CD8-positive, alpha-beta memory T cell (primary cell): ENCODE data around the gene C22orf39. TPM values are rescaled to one million over a fixed set of nuclear protein-coding genes. Genes with fewer than 3 reads are reported as not detected.

Source experiments
- CTCF ChIA-PET: fragments of 350-600 bp; sonication (Branson Sonifier 250); formaldehyde crosslinking; loops from one replicate; lab custom pipeline; 2021; ENCODE audit warnings: antibody characterized with exemption; lab: Charles Lee
- POLR2A ChIA-PET: fragments of 350-600 bp; sonication (Branson Sonifier 250); formaldehyde crosslinking; loops from one replicate; lab custom pipeline; 2021; ENCODE audit warnings: antibody characterized with exemption; lab: Charles Lee
- DNase-seq, 5 donors: peaks; one replicate each; pipeline versions ENCODE4 v3.0.0 to v3.0.0-alpha.2; 2020 to 2022; ENCODE audit warnings: mixed read lengths in 1 of 5
- H3K27ac ChIP-seq: one replicate; pipeline ENCODE4 v1.7.0; 2013; ENCODE audit warnings: low read depth, mild to moderate bottlenecking, low read length, moderate library complexity
- H3K27me3 ChIP-seq: 2 replicates; pipeline ENCODE4 v1.7.0; 2013; ENCODE audit warnings: low read length, mild to moderate bottlenecking; ENCODE audit not compliant: insufficient read depth, poor library complexity, severe bottlenecking
- H3K36me3 ChIP-seq: 2 replicates; pipeline ENCODE4 v1.7.0; 2013; ENCODE audit warnings: mild to moderate bottlenecking, low read length, moderate library complexity; ENCODE audit not compliant: insufficient read depth
- H3K4me1 ChIP-seq: 2 replicates; pipeline ENCODE4 v1.7.0; 2013; ENCODE audit warnings: mild to moderate bottlenecking, low read length, moderate library complexity; ENCODE audit not compliant: insufficient read depth
- H3K4me3 ChIP-seq: 2 replicates; pipeline ENCODE4 v1.7.0; 2013; ENCODE audit warnings: mild to moderate bottlenecking, low read length
- H3K9me3 ChIP-seq: 2 replicates; pipeline ENCODE4 v1.7.0; 2013; ENCODE audit warnings: mild to moderate bottlenecking, low read length
- H3K27ac Mint-ChIP-seq, 8 donors: one replicate each; pipeline ENCODE4 v1.8.0; 2020 to 2021; ENCODE audit warnings: mixed read lengths in 8 of 8, mild to moderate bottlenecking in 6 of 8, inconsistent platforms in 3 of 8, moderate library complexity in 3 of 8
- H3K27me3 Mint-ChIP-seq, 2 donors: one replicate each; pipeline ENCODE4 v1.8.0; 2020 to 2021; ENCODE audit warnings: mixed read lengths in 2 of 2, mild to moderate bottlenecking in 1 of 2, moderate library complexity in 1 of 2
- H3K36me3 Mint-ChIP-seq, 3 donors: one replicate each; pipeline ENCODE4 v1.8.0; 2020 to 2021; ENCODE audit warnings: mixed read lengths in 3 of 3, inconsistent platforms in 1 of 3, mild to moderate bottlenecking in 1 of 3
- H3K4me1 Mint-ChIP-seq, 3 donors: one replicate each; pipeline ENCODE4 v1.8.0; 2020 to 2021; ENCODE audit warnings: mixed read lengths in 3 of 3, inconsistent platforms in 1 of 3, mild to moderate bottlenecking in 1 of 3
- H3K4me3 Mint-ChIP-seq, 7 donors: one replicate each; pipeline ENCODE4 v1.8.0; 2020 to 2021; ENCODE audit warnings: mixed read lengths in 7 of 7, mild to moderate bottlenecking in 6 of 7, moderate library complexity in 4 of 7, inconsistent platforms in 2 of 7
- H3K9me3 Mint-ChIP-seq, 5 donors: one replicate each; pipeline ENCODE4 v1.8.0; 2020 to 2022; ENCODE audit warnings: mixed read lengths in 5 of 5, mild to moderate bottlenecking in 3 of 5, moderate library complexity in 2 of 5, inconsistent platforms in 1 of 5
- polyA plus RNA-seq: library from polyadenylated mRNA; unstranded; fragments of 300-500 nt; fragmentation: Illumina TruSeq; gene quantifications from one replicate; pipeline ENCODE4 v1.2.3, GENCODE V29; 2021
- total RNA-seq, 2 experiments: library from RNA; stranded (reverse); gene quantifications; one replicate each; pipeline ENCODE4 v1.2.3, GENCODE V29; 2021

C22orf39 gene
- total and polyA plus RNA-seq, 3 experiments from 2014 or later = 24.4 to 59.9 (median 27.7) TPM

DNA sequence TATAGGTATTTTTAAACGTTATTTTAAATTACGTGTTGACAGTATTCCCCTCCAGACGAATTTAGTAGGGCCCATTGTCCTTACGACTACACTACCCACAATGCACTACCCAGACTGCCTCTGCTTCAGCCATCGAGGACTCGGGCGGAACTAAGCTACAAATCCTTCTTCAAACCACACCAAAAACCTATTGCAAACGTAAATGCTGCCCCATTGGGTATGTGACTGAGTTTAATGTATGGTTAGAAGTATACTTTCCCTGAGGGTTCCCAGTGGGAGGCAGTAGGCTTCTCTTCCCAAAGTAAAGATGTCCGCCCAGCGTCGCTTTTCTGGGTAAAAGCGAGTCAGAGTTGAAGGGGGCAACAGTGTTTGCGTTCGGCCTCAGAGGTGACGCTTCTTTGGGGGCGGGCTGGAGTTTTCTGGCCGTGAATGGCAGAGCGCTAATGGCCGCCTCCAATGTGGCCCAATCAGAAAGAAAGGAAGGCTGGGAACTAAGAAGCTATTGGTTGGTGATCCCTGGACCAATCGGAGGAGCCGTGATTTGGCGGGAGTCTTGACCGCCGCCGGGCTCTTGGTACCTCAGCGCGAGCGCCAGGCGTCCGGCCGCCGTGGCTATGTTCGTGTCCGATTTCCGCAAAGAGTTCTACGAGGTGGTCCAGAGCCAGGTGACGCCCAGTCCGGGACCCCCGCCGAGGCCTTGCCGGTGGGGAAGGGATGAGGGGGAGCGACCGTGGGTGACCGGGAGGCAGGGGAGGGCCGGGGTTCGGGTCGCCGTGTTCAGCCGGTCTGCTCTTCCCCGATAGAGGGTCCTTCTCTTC, 32.1 kb upstream of the C22orf39 start, which contains the start of gene CDC45:
TSS of gene CDC45 (plus strand) at position 566 of the 818 bp plus-strand sequence. CDS start at position 615, 49 bp downstream.
- Mint-ChIP-seq H3K36me3 (peaks cover 0 to 20% (median 3%) of the 10 kb centered on the region in 3 donors), H3K27me3 (no peaks in the 10 kb centered on the region), H3K9me3 (no peaks in the 10 kb centered on the region), H3K27ac (peak within 1 kb of the TSS; percentile 99 to 100 (median 100)), H3K4me1 (peaks cover 29 to 41% (median 38%) of the 10 kb centered on the region in 3 donors), H3K4me3 (peak within 1 kb of the TSS; percentile 88 to 99 (median 93))
- ChIA-PET POLR2A (interaction anchor here (0.6 to 1.5 kb wide), 10 partner anchors 8 to 574 kb away, joined by 3 to 11 read pairs (median 4); partner anchors contain the start of genes C22orf39, CLTCL1, DGCR2 and DGCR6), CTCF (interaction anchor here (1.0 to 1.8 kb wide), 3 partner anchors 9 to 335 kb away, joined by 3 to 7 read pairs (median 3); partner anchors contain the start of gene ESS2)
- peaks cover 11% of the 10 kb centered on the region for H3K4me1 ChIP-seq
- H3K4me3 ChIP-seq = peak within 1 kb of the TSS; percentile 85
- DNase-seq = peak; percentile 89 to 95 (median 94)
- H3K36me3 ChIP-seq = peaks cover 8% of the 10 kb centered on the region
- H3K9me3 ChIP-seq = no peaks in the 10 kb centered on the region
- no peaks in the 10 kb centered on the region for H3K27me3 ChIP-seq
- peak within 1 kb of the TSS; percentile 100 for H3K27ac ChIP-seq

- Histone ChIP-seq H3K4me1 (peaks cover 11% of the 10 kb centered on the region), H3K27ac (peak within 1 kb of the TSS; percentile 100), H3K27me3 (no peaks in the 10 kb centered on the region), H3K9me3 (no peaks in the 10 kb centered on the region), H3K36me3 (peaks cover 9% of the 10 kb centered on the region), H3K4me3 (peak within 1 kb of the TSS; percentile 85)
- H3K4me1 Mint-ChIP-seq = peaks cover 30 to 41% (median 41%) of the 10 kb centered on the region in 3 donors
- no peaks in the 10 kb centered on the region for H3K9me3 Mint-ChIP-seq
- peak; percentile 75 to 86 (median 82) for DNase-seq
- ChIA-PET CTCF (interaction anchor here (1.0 to 1.8 kb wide), 3 partner anchors 10 to 335 kb away, joined by 3 to 7 read pairs (median 3); partner anchors contain the start of gene ESS2), POLR2A (interaction anchor here (0.6 to 1.8 kb wide), 10 partner anchors 9 to 573 kb away, joined by 3 to 11 read pairs (median 6); partner anchors contain the start of genes C22orf39, CLTCL1, DGCR2 and DGCR6)
- peak within 1 kb of the TSS; percentile 99 to 100 (median 100) for H3K27ac Mint-ChIP-seq
- H3K27me3 Mint-ChIP-seq = no peaks in the 10 kb centered on the region
- peaks cover 0 to 24% (median 3%) of the 10 kb centered on the region in 3 donors for H3K36me3 Mint-ChIP-seq
- H3K4me3 Mint-ChIP-seq = peak within 1 kb of the TSS; percentile 88 to 99 (median 93)
Measured at GRCh38 chr22:19478901-19479354, 31.4 kb upstream of the C22orf39 start, which contains the start of gene UFD1. TSS of gene UFD1 (minus strand) at chr22:19479193. CDS start at chr22:19479085, 108 bp downstream.

DNA sequence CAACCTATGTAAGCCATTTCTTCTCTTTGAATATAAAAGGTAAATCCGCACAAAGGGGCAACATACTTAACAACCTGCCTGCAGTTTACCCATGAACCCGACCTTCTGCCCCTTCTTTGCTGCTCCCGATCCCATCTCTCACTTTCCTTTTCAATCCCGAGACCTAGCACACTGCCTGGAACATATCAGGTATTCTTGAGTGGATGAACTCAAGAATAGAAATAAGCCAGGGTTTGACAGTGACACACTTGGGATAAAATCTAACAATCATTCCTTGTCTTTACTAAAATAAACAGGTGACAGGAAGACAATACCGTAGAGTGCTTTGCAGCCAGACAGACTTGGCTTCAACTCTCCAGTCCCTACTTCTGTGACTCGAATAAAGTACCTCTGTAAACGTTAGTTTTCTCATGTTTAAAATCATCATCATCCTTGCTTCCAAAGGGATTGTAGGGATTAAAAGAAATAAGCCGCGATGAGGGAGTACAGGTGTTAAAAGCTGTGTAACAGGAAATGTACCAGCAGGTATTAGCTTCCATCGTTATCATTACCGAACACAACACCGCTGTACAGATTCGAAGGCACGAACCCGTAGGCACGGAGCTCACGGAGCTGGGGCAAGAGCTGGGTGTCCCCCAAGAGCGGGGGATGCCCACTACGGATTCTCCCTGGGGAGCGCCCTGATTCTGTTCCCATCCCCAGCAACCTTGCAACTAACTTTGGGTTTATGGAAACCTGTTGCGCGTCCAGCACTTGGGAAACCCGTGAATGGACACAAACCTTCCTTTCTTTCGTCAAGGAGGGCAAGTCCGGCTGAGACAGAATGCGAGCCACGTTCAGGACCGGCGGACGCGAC, 30.8 kb upstream of the C22orf39 start:
- POLR2A ChIA-PET = interaction anchor here (0.6 to 1.8 kb wide), 3 partner anchors 33 to 573 kb away, joined by 3 to 11 read pairs (median 3); partner anchors contain the start of genes DGCR6, HIRA and MRPL40
- no peaks in the 10 kb centered on the region for H3K27me3 Mint-ChIP-seq
- no peaks in the 10 kb centered on the region for H3K9me3 Mint-ChIP-seq
- H3K27ac Mint-ChIP-seq = peak overlapping the region; percentile 39 to 99 (median 85)
- CTCF ChIA-PET = interaction anchor here (0.6 to 1.8 kb wide), 7 partner anchors 14 to 370 kb away, joined by 3 to 7 read pairs (median 3); partner anchors contain the start of genes ESS2 and MRPL40
- H3K4me3 Mint-ChIP-seq = peak overlapping the region; percentile 85 to 96 (median 93)
- H3K36me3 Mint-ChIP-seq = peaks cover 0 to 30% (median 4%) of the 10 kb centered on the region in 3 donors
- Histone ChIP-seq H3K4me3 (peak overlapping the region; percentile 85), H3K36me3 (peaks cover 16% of the 10 kb centered on the region), H3K4me1 (peaks cover 11% of the 10 kb centered on the region), H3K9me3 (no peaks in the 10 kb centered on the region), H3K27ac (peak overlapping the region; percentile 100), H3K27me3 (no peaks in the 10 kb centered on the region)
- DNase-seq = peak in 1 of 5 donors; percentile 33
- H3K4me1 Mint-ChIP-seq = peaks cover 30 to 42% (median 41%) of the 10 kb centered on the region in 3 donors

DNA sequence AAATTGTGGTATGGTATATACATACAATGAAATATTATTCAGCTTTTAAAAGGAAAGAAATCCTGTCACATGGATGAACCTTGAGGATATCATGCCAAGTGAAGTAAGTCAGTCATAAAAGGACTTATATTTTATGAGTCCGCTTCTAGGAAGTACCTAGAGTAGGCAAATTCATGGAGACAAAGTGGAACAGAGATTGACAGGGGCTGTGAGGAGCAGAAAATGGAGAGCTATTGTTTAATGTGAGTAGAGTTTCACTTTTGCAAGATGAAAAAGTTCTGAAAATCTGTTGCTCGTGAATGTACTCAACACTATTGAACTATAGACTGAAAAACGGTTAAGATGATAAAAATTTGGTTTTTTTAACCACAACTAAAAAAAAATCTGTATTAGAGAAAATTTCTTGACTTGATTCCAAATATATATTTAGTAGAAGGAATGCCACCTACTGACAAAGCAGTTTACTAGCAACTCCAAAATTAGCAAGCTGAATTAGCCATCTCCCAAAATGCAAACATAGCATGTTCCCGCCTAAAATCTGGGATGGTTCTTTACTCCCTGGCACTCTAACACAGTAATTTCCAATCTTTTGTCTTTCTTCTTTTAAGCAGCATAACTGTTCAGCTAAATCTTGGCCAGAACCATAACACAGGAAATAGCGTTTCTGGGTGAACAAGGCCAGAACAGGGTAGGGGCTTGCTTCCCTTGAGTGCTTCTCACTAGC, 30.0 kb upstream of the C22orf39 start:
- Histone ChIP-seq H3K36me3 (peaks cover 23% of the 10 kb centered on the region), H3K4me1 (peaks cover 11% of the 10 kb centered on the region), H3K27me3 (no peaks in the 10 kb centered on the region), H3K27ac (peak overlapping the region; percentile 100), H3K9me3 (no peaks in the 10 kb centered on the region), H3K4me3 (peak overlapping the region; percentile 85)
- Mint-ChIP-seq H3K4me1 (peaks cover 31 to 42% (median 41%) of the 10 kb centered on the region in 3 donors), H3K4me3 (peak overlapping the region; percentile 85 to 96 (median 93)), H3K9me3 (no peaks in the 10 kb centered on the region), H3K27ac (peak overlapping the region; percentile 69 to 99 (median 89)), H3K27me3 (no peaks in the 10 kb centered on the region), H3K36me3 (peaks cover 0 to 38% (median 4%) of the 10 kb centered on the region in 3 donors)
- peak in 2 of 5 donors; percentile 4 to 18 for DNase-seq
- POLR2A ChIA-PET = interaction anchor here (1.5 to 1.8 kb wide), 2 partner anchors 45 to 572 kb away, joined by 3 to 11 read pairs; partner anchors contain the start of genes DGCR6, HIRA and MRPL40
- CTCF ChIA-PET = interaction anchor here (0.8 to 1.5 kb wide), 5 partner anchors 14 to 369 kb away, joined by 3 to 7 read pairs (median 3); partner anchors contain the start of gene ESS2

GRCh38 chr22:19476023-19476422, 28.5 kb upstream of the C22orf39 start:
- peaks cover 11% of the 10 kb centered on the region for H3K4me1 ChIP-seq
- no peak for DNase-seq
- H3K27me3 ChIP-seq = no peaks in the 10 kb centered on the region
- Mint-ChIP-seq H3K4me1 (peaks cover 33 to 45% (median 41%) of the 10 kb centered on the region in 3 donors), H3K9me3 (no peaks in the 10 kb centered on the region), H3K27me3 (no peaks in the 10 kb centered on the region), H3K36me3 (peaks cover 0 to 53% (median 6%) of the 10 kb centered on the region in 3 donors), H3K27ac (peak overlapping the region in 3 of 8 donors; percentile 3 to 26 (median 17)), H3K4me3 (peak overlapping the region in 1 of 7 donors; percentile 67)
- no peak overlapping the region for H3K4me3 ChIP-seq
- POLR2A ChIA-PET = no interaction called here
- peaks cover 36% of the 10 kb centered on the region for H3K36me3 ChIP-seq
- H3K27ac ChIP-seq = no peak overlapping the region
- no peaks in the 10 kb centered on the region for H3K9me3 ChIP-seq
- CTCF ChIA-PET = no interaction called here

- H3K27ac ChIP-seq = no peak overlapping the region
- Mint-ChIP-seq H3K27ac (no peak overlapping the region), H3K36me3 (peaks cover 4 to 73% (median 10%) of the 10 kb centered on the region in 3 donors), H3K4me1 (peaks cover 28 to 35% (median 30%) of the 10 kb centered on the region in 3 donors), H3K9me3 (no peaks in the 10 kb centered on the region), H3K4me3 (no peak overlapping the region), H3K27me3 (no peaks in the 10 kb centered on the region)
- peaks cover 11% of the 10 kb centered on the region for H3K4me1 ChIP-seq
- no peaks in the 10 kb centered on the region for H3K27me3 ChIP-seq
- H3K36me3 ChIP-seq = peaks cover 58% of the 10 kb centered on the region
- no peak overlapping the region for H3K4me3 ChIP-seq
- POLR2A ChIA-PET = interaction anchor here (1.2 kb wide), 1 partner anchor 41 kb away, joined by 3 read pairs; the partner anchor contains the start of gene MRPL40
- no peak for DNase-seq
- no peaks in the 10 kb centered on the region for H3K9me3 ChIP-seq
- CTCF ChIA-PET = interaction anchor here (1.9 kb wide), 1 partner anchor 27 kb away, joined by 6 read pairs; no protein-coding TSS in a partner anchor
Measured at GRCh38 chr22:19473578-19473977, 26.1 kb upstream of the C22orf39 start.
